Cardiac septum (tissue), 1 donor: ENCODE data around the gene DHX58. TPM values are rescaled to one million over a fixed set of nuclear protein-coding genes. Genes with fewer than 3 reads are reported as not detected.
A peak's percentile ranks its signal among the peaks of the same experiment; 100 is the strongest.

ENCODE experiments used
- DNase-seq: peaks from one replicate; pipeline ENCODE4 v3.0.0-alpha.2; 2020; ENCODE audit warnings: low spot score
- intact Hi-C: fragments of 100-400 bp; cut with DNase I; formaldehyde crosslinking; loops from one replicate; pipeline ENCODE4 v1.14.0; 2022
- total RNA-seq: library from RNA; stranded (reverse); fragmentation: NEBNext Ultra II Directional; extraction: Animal tissue kit (Norgen Biotek cat#: 25700); gene quantifications from one replicate; pipeline ENCODE4 v1.2.1, GENCODE V29; 2021
- donor health status: DM: no; HTN: no; CAD: no.

The DHX58 gene
- total RNA-seq, 1 donor from 2014 or later = 4.5 TPM

DNA sequence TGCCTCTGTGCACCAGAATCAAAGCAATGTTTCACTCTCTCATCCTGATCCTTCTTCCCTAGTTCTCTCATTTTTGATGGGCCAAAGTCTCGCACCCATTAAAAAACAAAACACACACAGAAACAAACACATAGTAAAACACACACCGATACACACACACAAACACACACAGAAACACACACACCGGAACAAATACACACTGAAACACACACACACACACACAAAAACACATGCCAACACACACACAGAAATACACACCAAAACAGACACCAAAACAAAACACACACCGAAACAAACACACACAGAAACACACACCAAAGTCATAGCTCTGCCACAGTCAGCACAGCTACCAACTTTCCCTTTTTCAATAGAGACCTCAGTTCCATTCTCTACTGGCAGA is 18.7 kb upstream of the DHX58 start:
- intact Hi-C loops = no loop called here
- no peak for DNase-seq

- intact Hi-C loops = no loop called here
- no peak for DNase-seq
Observed at GRCh38 chr17:42130310-42130936, 17.9 kb upstream of the DHX58 start.

- intact Hi-C loops = loop anchor here (5.0 kb wide), 1 partner anchor 53 kb away; the partner anchor contains the start of gene KCNH4
- DNase-seq = no peak
Observed at GRCh38 chr17:42129109-42129837, 16.8 kb upstream of the DHX58 start.

GRCh38 chr17:42127414-42127813 is 14.9 kb upstream of the DHX58 start:
- intact Hi-C loops = loop anchor here (5.0 kb wide), 1 partner anchor 55 kb away; the partner anchor contains the start of gene KCNH4
- DNase-seq = no peak

DNA sequence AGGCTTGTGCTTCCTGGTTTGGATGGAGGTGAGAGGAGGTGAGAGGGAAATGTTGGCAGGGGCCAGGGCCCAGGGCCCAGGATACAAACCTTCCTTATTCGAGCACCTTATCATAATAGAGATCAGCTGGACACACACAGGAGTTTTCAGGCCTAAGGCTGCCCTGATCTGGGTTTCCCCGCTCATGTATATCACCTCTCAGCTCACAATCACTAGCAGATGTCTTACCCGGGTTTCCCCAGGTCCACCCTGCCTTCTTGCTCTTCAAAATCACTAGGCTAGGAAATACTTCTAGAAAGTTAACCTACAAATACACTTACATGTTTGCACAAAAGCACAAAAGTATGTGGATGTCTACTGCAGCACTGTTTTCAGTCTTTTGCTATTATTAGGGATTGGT is 14.3 kb upstream of the DHX58 start:
- no peak for DNase-seq
- intact Hi-C loops = loop anchor here (5.0 kb wide), 1 partner anchor 55 kb away; the partner anchor contains the start of gene KCNH4

DNA sequence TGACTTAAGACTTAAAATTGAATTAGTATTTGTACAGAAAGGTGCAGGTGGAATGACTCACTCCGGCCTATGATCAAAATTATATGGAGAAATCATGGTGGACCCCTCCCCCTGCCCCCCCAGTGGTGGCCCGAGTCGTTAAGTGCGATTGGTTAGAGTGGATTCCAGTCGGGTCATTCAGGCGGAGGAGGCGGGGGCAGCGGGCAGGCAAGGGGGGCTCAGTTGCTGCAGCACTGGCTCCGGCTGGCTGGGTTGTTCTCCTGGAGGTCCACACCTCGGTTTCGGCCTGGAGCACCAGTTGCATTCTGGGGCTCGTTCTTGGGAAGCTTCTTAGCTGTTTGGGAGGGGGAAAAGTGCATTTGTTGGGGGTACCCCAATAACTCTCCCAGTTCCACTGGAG is 13.1 kb upstream of the DHX58 start:
- no peak for DNase-seq
- intact Hi-C loops = loop anchor here (5.0 kb wide), 1 partner anchor 57 kb away; the partner anchor contains the start of gene KCNH4

GRCh38 chr17:42124256-42124655 is 11.7 kb upstream of the DHX58 start:
- no peak for DNase-seq
- intact Hi-C loops = no loop called here

DNA sequence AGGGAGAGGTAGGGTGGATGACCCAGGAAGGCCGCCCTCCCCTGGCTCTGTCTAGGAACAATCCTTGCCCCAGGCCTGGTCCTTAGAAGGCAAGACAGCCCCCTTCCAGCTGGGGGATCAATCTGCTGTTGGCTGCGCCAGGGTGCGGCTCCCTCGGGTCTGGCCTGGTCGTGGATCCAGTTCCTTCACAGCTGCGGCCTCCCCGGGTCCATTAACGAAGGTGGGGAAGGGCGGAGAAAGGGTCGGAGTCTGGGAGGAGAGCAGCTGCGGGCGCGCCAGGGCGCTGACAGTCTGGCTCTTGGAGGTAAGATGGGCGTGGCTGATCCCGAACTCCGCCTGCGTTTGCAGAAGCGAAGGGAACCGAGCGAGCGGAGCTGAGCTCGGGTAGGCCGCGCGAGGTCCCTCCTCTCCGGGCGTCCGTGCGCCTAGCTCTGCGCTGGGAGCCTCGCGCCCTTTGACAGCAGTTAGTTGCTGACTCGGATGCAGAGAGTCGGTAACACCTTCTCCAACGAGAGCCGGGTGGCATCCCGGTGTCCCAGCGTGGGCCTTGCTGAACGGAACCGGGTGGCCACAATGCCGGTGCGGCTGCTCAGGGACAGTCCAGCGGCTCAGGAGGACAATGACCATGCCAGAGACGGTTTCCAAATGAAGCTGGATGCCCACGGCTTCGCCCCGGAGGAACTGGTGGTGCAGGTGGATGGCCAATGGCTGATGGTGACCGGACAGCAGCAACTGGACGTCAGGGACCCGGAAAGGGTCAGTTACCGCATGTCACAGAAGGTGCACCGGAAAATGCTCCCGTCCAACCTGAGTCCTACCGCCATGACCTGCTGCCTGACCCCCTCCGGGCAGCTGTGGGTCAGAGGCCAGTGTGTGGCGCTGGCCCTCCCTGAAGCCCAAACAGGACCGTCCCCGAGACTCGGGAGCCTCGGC is 10.1 kb upstream of the DHX58 start, which contains the start of gene HSPB9:
HSPB9 (plus strand) TSS at position 434 of the 933 bp plus-strand sequence; CDS start at position 481, 47 bp downstream.
- DNase-seq = no peak
- intact Hi-C loops = no loop called here

- intact Hi-C loops = no loop called here
- peak; percentile 90 for DNase-seq
Observed at GRCh38 chr17:42120770-42121769, 8.6 kb upstream of the DHX58 start, which contains the start of gene KAT2A. Gene KAT2A (minus strand): TSS chr17:42121367. CDS start chr17:42121304, 63 bp downstream.

DNA sequence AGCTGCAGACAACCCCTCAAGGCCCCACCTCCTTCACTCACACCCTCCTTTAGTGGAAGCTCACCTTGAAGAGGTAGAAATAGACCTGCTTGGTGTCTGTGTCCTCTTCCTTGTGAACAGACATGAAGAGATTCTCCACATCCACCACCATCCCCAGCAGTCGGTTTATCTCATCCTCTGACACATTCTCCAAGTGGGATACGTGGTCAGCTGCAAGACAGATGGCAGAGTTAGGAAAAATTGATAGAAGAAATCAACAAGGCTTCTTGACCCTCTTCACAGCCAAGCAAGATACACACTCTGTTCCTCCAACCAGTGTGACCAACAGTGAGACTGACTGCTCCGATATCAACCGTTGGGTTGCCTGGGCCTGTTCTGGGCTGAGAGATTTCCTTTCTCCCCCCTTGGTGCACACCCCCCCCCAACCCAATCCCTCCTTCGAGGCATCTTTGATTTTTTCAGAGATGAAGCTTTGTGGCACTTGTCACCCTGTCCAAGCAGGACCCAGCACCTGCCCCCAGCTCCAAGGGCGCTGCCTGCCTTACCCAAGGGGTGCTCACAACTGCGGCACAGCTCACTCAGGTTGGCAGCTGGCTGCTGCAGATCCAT is 7.8 kb upstream of the DHX58 start:
- no peak for DNase-seq
- intact Hi-C loops = no loop called here

GRCh38 chr17:42119301-42119700 is 6.8 kb upstream of the DHX58 start:
- intact Hi-C loops = no loop called here
- DNase-seq = no peak

GRCh38 chr17:42118545-42118944 is 6.0 kb upstream of the DHX58 start:
- intact Hi-C loops = no loop called here
- DNase-seq = no peak

GRCh38 chr17:42118126-42118510 is 5.6 kb upstream of the DHX58 start:
- intact Hi-C loops = no loop called here
- no peak for DNase-seq

- no peak for DNase-seq
- intact Hi-C loops = no loop called here
Observed at GRCh38 chr17:42117397-42118125, 5.0 kb upstream of the DHX58 start.

DNA sequence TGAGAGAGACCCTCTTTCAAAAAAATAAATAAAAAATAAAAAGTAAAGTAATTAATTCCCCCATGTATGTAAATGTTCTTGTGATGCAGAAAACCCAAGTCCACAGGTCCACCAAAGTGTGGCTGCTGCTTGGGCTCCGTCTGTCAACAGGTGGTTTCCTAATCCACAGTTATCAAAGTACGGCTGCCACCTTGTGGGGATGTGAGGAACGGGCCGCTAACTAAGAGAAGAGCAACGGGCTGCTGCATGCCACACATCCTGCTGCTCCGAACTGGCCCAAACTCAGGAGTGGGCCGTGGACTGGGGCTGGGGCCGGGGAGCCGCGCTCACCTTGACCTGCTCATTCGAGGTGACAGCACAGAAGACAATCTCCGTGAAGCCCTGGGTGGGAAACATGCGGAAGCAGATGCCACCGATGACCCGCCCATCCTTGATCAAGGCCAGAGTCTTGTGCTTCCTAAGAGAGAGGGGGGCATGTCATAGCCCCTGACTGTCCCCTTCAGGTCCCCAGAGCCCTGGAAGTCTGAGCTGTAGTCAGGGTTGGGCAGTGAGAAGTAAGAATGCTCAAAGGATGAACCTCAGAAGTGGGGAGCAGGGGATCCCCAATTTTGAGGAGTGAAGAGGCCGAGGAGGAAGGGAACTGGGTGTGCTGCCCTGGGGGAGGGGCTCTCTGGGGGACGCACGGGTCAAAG is 4.3 kb upstream of the DHX58 start:
- DNase-seq = peak; percentile 87
- intact Hi-C loops = loop anchor here (1.0 kb wide), 2 partner anchors 92 to 154 kb away; no protein-coding TSS in a partner anchor

DNA sequence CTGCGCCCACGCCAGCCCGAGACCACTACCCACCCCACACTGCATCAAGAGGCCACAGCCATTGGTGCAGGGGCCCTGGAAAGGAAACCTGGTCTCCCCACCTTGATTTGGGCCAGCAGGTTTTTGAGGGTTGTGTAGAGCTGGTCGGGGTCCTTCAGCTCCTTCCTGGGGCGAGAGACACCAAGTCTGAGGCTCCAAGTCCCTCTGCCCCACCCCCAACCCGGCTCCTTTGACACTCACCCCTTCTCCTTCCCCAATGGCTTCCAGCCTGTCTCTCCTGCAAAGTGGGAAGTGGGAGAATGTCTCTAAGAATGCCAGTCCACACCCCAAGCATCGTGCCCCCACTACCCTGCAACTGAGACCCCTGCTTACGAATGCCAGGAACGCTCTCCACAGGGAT is 1.6 kb upstream of the DHX58 start:
- intact Hi-C loops = no loop called here
- no peak for DNase-seq
